MG63 (cell line): ENCODE measurements around the gene GALNT2. TPM values are rescaled to one million over a fixed set of nuclear protein-coding genes. Genes with fewer than 3 reads are reported as not detected.

Experiments used
- DNase-seq: peaks from one replicate; pipeline ENCODE4 v3.0.0-alpha.2; 2020
- H3K27me3 ChIP-seq: fragments of 250-450 bp; sonication (Bioruptor Pico); 2 replicates; pipeline ENCODE4 v1.5.1; 2020; ENCODE audit warnings: mild to moderate bottlenecking, moderate library complexity
- H3K36me3 ChIP-seq: fragments of 250-450 bp; sonication (Bioruptor Pico); 2 replicates; pipeline ENCODE4 v1.5.1; 2020; ENCODE audit warnings: mild to moderate bottlenecking, moderate library complexity
- H3K4me3 ChIP-seq: fragments of 250-450 bp; sonication (Bioruptor Pico); 2 replicates; pipeline ENCODE4 v1.5.1; 2020; ENCODE audit warnings: mild to moderate bottlenecking, moderate library complexity
- H3K9me3 ChIP-seq: fragments of 250-450 bp; sonication (Bioruptor Pico); 2 replicates; pipeline ENCODE4 v1.5.1; 2020; ENCODE audit warnings: mild to moderate bottlenecking, moderate library complexity
- total RNA-seq: library from RNA; depleted of rRNA; stranded (reverse); fragments of >200 nt; shearing (Covaris generic); gene quantifications from 2 replicates; pipeline ENCODE4 v1.2.3, GENCODE V29; 2014; ENCODE audit warnings: low replicate concordance

Gene GALNT2
- total RNA-seq, 1 experiment from 2014 or later = 149 TPM

GRCh38 chr1:230204842-230205241 is 137.8 kb downstream of the GALNT2 start:
- Histone ChIP-seq H3K27me3 (no peaks in the 10 kb centered on the region), H3K9me3 (no peaks in the 10 kb centered on the region)
- no peak for DNase-seq

GRCh38 chr1:230205719-230206198 is 138.7 kb downstream of the GALNT2 start:
- H3K27me3 ChIP-seq = no peaks in the 10 kb centered on the region
- DNase-seq = no peak
- peaks cover 14% of the 10 kb centered on the region for H3K36me3 ChIP-seq
- no peaks in the 10 kb centered on the region for H3K9me3 ChIP-seq
- no peak overlapping the region for H3K4me3 ChIP-seq

More at GRCh38 chr1:230204842-230205241, 137.8 kb downstream of the GALNT2 start:
- no peak overlapping the region for H3K4me3 ChIP-seq
- peaks cover 14% of the 10 kb centered on the region for H3K36me3 ChIP-seq

- H3K27me3 ChIP-seq = no peaks in the 10 kb centered on the region
- no peak for DNase-seq
Observed at GRCh38 chr1:230206207-230206606, 139.2 kb downstream of the GALNT2 start.

GRCh38 chr1:230206976-230207375 is 139.9 kb downstream of the GALNT2 start:
- Histone ChIP-seq H3K27me3 (no peaks in the 10 kb centered on the region), H3K9me3 (no peaks in the 10 kb centered on the region), H3K36me3 (peaks cover 14% of the 10 kb centered on the region), H3K4me3 (no peak overlapping the region)
- DNase-seq = no peak

More at GRCh38 chr1:230206207-230206606, 139.2 kb downstream of the GALNT2 start:
- Histone ChIP-seq H3K36me3 (peaks cover 14% of the 10 kb centered on the region), H3K9me3 (no peaks in the 10 kb centered on the region), H3K4me3 (no peak overlapping the region)

GRCh38 chr1:230207598-230207997 is 140.6 kb downstream of the GALNT2 start:
- DNase-seq = no peak
- H3K36me3 ChIP-seq = peaks cover 18% of the 10 kb centered on the region
- H3K27me3 ChIP-seq = no peaks in the 10 kb centered on the region
- H3K4me3 ChIP-seq = no peak overlapping the region
- H3K9me3 ChIP-seq = no peaks in the 10 kb centered on the region

GRCh38 chr1:230208619-230209261 is 141.7 kb downstream of the GALNT2 start:
- no peaks in the 10 kb centered on the region for H3K27me3 ChIP-seq
- H3K9me3 ChIP-seq = no peaks in the 10 kb centered on the region
- H3K4me3 ChIP-seq = no peak overlapping the region
- no peak for DNase-seq
- peaks cover 21% of the 10 kb centered on the region for H3K36me3 ChIP-seq

- Histone ChIP-seq H3K9me3 (no peaks in the 10 kb centered on the region), H3K4me3 (no peak overlapping the region), H3K27me3 (no peaks in the 10 kb centered on the region), H3K36me3 (peaks cover 23% of the 10 kb centered on the region)
- no peak for DNase-seq
Observed at GRCh38 chr1:230210326-230210980, 143.4 kb downstream of the GALNT2 start.

- DNase-seq = no peak
- H3K9me3 ChIP-seq = no peaks in the 10 kb centered on the region
- peaks cover 24% of the 10 kb centered on the region for H3K36me3 ChIP-seq
- H3K27me3 ChIP-seq = no peaks in the 10 kb centered on the region
- no peak overlapping the region for H3K4me3 ChIP-seq
Observed at GRCh38 chr1:230210981-230211336, 143.9 kb downstream of the GALNT2 start.

GRCh38 chr1:230211436-230212145 is 144.6 kb downstream of the GALNT2 start:
- Histone ChIP-seq H3K9me3 (no peaks in the 10 kb centered on the region), H3K4me3 (no peak overlapping the region), H3K27me3 (no peaks in the 10 kb centered on the region), H3K36me3 (peaks cover 24% of the 10 kb centered on the region)
- no peak for DNase-seq

- Histone ChIP-seq H3K4me3 (no peak overlapping the region), H3K36me3 (peaks cover 24% of the 10 kb centered on the region), H3K9me3 (no peaks in the 10 kb centered on the region), H3K27me3 (no peaks in the 10 kb centered on the region)
- DNase-seq = no peak
Observed at GRCh38 chr1:230212405-230212936, 145.4 kb downstream of the GALNT2 start.

GRCh38 chr1:230215031-230215430 is 148.0 kb downstream of the GALNT2 start:
- Histone ChIP-seq H3K36me3 (peaks cover 24% of the 10 kb centered on the region), H3K27me3 (no peaks in the 10 kb centered on the region), H3K9me3 (no peaks in the 10 kb centered on the region), H3K4me3 (no peak overlapping the region)
- DNase-seq = no peak

GRCh38 chr1:230215529-230215928 is 148.5 kb downstream of the GALNT2 start:
- no peaks in the 10 kb centered on the region for H3K27me3 ChIP-seq
- H3K9me3 ChIP-seq = no peaks in the 10 kb centered on the region
- H3K36me3 ChIP-seq = peaks cover 24% of the 10 kb centered on the region
- DNase-seq = no peak
- no peak overlapping the region for H3K4me3 ChIP-seq

GRCh38 chr1:230216896-230217295 is 149.9 kb downstream of the GALNT2 start:
- no peak overlapping the region for H3K4me3 ChIP-seq
- DNase-seq = no peak
- no peaks in the 10 kb centered on the region for H3K9me3 ChIP-seq
- H3K27me3 ChIP-seq = no peaks in the 10 kb centered on the region
- peaks cover 24% of the 10 kb centered on the region for H3K36me3 ChIP-seq

- Histone ChIP-seq H3K4me3 (no peak overlapping the region), H3K9me3 (no peaks in the 10 kb centered on the region), H3K36me3 (peaks cover 11% of the 10 kb centered on the region), H3K27me3 (no peaks in the 10 kb centered on the region)
- DNase-seq = no peak
Observed at GRCh38 chr1:230218667-230219066, 151.6 kb downstream of the GALNT2 start.

GRCh38 chr1:230219174-230220067 is 152.4 kb downstream of the GALNT2 start:
- DNase-seq = no peak
- Histone ChIP-seq H3K4me3 (no peak overlapping the region), H3K27me3 (no peaks in the 10 kb centered on the region), H3K9me3 (no peaks in the 10 kb centered on the region), H3K36me3 (peaks cover 9% of the 10 kb centered on the region)

GRCh38 chr1:230220478-230220877 is 153.4 kb downstream of the GALNT2 start:
- peaks cover 2% of the 10 kb centered on the region; the same call in 1 of the 2 replicates for H3K36me3 ChIP-seq
- H3K27me3 ChIP-seq = no peaks in the 10 kb centered on the region
- DNase-seq = no peak
- no peak overlapping the region for H3K4me3 ChIP-seq
- no peaks in the 10 kb centered on the region for H3K9me3 ChIP-seq
